Activated CD4-positive, CD25-positive, alpha-beta regulatory T cell (primary cell): ENCODE data around the gene CYSLTR2.

Experiments
- DNase-seq, 4 experiments: peaks; one replicate each; lab custom pipeline; 2025; lab: John Stamatoyannopoulos, UW

Gene CYSLTR2

GRCh38 chr13:48653472-48653939 is at the start of gene CYSLTR2:
Gene CYSLTR2 (plus strand): TSS chr13:48653929. CDS start chr13:48706818, 52,889 bp downstream.
- DNase-seq = no peak

- DNase-seq = no peak
Measured at GRCh38 chr13:48615049-48615448, 38.7 kb upstream of the CYSLTR2 start.

- no peak for DNase-seq
Measured at GRCh38 chr13:48618937-48619336, 34.8 kb upstream of the CYSLTR2 start.

GRCh38 chr13:48621056-48621455 is 32.7 kb upstream of the CYSLTR2 start:
- DNase-seq = no peak

GRCh38 chr13:48624016-48624415 is 29.7 kb upstream of the CYSLTR2 start:
- no peak for DNase-seq

GRCh38 chr13:48624858-48625257 is 28.9 kb upstream of the CYSLTR2 start:
- no peak for DNase-seq

- DNase-seq = no peak
Measured at GRCh38 chr13:48625413-48626076, 28.2 kb upstream of the CYSLTR2 start.

GRCh38 chr13:48626077-48626449 is 27.7 kb upstream of the CYSLTR2 start:
- DNase-seq = no peak

- DNase-seq = no peak
Measured at GRCh38 chr13:48626726-48627451, 26.8 kb upstream of the CYSLTR2 start.

GRCh38 chr13:48629277-48629676 is 24.5 kb upstream of the CYSLTR2 start:
- DNase-seq = no peak

GRCh38 chr13:48630291-48630690 is 23.4 kb upstream of the CYSLTR2 start:
- DNase-seq = no peak

GRCh38 chr13:48630773-48631172 is 23.0 kb upstream of the CYSLTR2 start:
- no peak for DNase-seq

GRCh38 chr13:48631441-48631840 is 22.3 kb upstream of the CYSLTR2 start:
- no peak for DNase-seq

- no peak for DNase-seq
Measured at GRCh38 chr13:48633700-48634099, 20.0 kb upstream of the CYSLTR2 start.

- DNase-seq = no peak
Measured at GRCh38 chr13:48634636-48635035, 19.1 kb upstream of the CYSLTR2 start.

GRCh38 chr13:48635478-48635877 is 18.3 kb upstream of the CYSLTR2 start:
- no peak for DNase-seq

GRCh38 chr13:48636550-48636949 is 17.2 kb upstream of the CYSLTR2 start:
- DNase-seq = no peak

- DNase-seq = no peak
Measured at GRCh38 chr13:48637601-48638000, 16.1 kb upstream of the CYSLTR2 start.

GRCh38 chr13:48640767-48641166 is 13.0 kb upstream of the CYSLTR2 start:
- no peak for DNase-seq

GRCh38 chr13:48641404-48641803 is 12.3 kb upstream of the CYSLTR2 start:
- no peak for DNase-seq

- DNase-seq = no peak
Measured at GRCh38 chr13:48642061-48642460, 11.7 kb upstream of the CYSLTR2 start.

- no peak for DNase-seq
Measured at GRCh38 chr13:48643159-48643558, 10.6 kb upstream of the CYSLTR2 start.

GRCh38 chr13:48644141-48644540 is 9.6 kb upstream of the CYSLTR2 start:
- no peak for DNase-seq

GRCh38 chr13:48644951-48645350 is 8.8 kb upstream of the CYSLTR2 start:
- no peak for DNase-seq
